Measurements from ENCODE around the gene TUBG2.

GRCh38 chr17:42684929-42685556, 26.0 kb downstream of the TUBG2 start:
- TF ChIP-seq CTCF (IDR thresholded peaks at IDR 0.05) (no peak), POLR2AphosphoS5 (IDR thresholded peaks at IDR 0.05) (no peak), POLR2A (IDR thresholded peaks at IDR 0.05) (no peak)

Measured in breast epithelium (tissue), 3 donors.